Measurements from ENCODE around the gene CRTC2. TPM values are rescaled to one million over a fixed set of nuclear protein-coding genes. Genes with fewer than 3 reads are reported as not detected.
"Not testable (repeated sequence)": the region's sequence is repeated elsewhere in the genome, so short reads cannot be mapped to it uniquely, and the experiment has no call there.

Gene CRTC2
- total and polyA plus RNA-seq, 4 donors: 17.7 to 48.7 (median 42.6) TPM

- no peak overlapping the region for H3K4me3 ChIP-seq
- no peak overlapping the region for H3K9ac ChIP-seq (ENCODE audit: insufficient read depth in 1 of 2, low read length in 2 of 2)
- H3K9me3 ChIP-seq (ENCODE audit: control insufficient read depth in 4 of 4, insufficient read depth in 3 of 4, low read length in 3 of 4): no peaks in the 10 kb centered on the region
- no peak overlapping the region for H3K27ac ChIP-seq (ENCODE audit: low read depth in 1 of 2, low read length in 1 of 2)
- H3K4me1 ChIP-seq (ENCODE audit: control insufficient read depth in 5 of 5, insufficient read depth in 5 of 5, low read length in 5 of 5): peaks cover 0 to 3% (median 0%) of the 10 kb centered on the region in 5 donors
- no peaks in the 10 kb centered on the region for H3K27me3 ChIP-seq (ENCODE audit: control insufficient read depth in 3 of 3, insufficient read depth in 3 of 3, low read length in 2 of 3)
- ATAC-seq (ENCODE audit: insufficient read depth, low FRiP score) (no peak), DNase-seq (no peak)
- no peak for TF ChIP-seq CTCF (IDR thresholded peaks at IDR 0.05; ENCODE audit: control extremely low read depth, extremely low read depth)
- H3K36me3 ChIP-seq (ENCODE audit: control insufficient read depth in 4 of 4, insufficient read depth in 4 of 4, low read length in 4 of 4): peaks cover 0 to 10% (median 4%) of the 10 kb centered on the region in 4 donors
- WGBS, 2 donors: 77 to 81% methylated on average over 2 of the region's 2 CpGs
Observed at GRCh38 chr1:153912349-153912748, 46.1 kb downstream of the CRTC2 start.

GRCh38 chr1:153910560-153910959, 47.9 kb downstream of the CRTC2 start:
- whole genome bisulfite sequencing, 2 donors: 87 to 92% methylated on average over 6 of the region's 6 CpGs
- H3K4me3 ChIP-seq; DNase-seq; H3K9me3 ChIP-seq (ENCODE audit: control insufficient read depth in 4 of 4, insufficient read depth in 3 of 4, low read length in 3 of 4); H3K36me3 ChIP-seq (ENCODE audit: control insufficient read depth in 4 of 4, insufficient read depth in 4 of 4, low read length in 4 of 4); H3K27me3 ChIP-seq (ENCODE audit: control insufficient read depth in 3 of 3, insufficient read depth in 3 of 3, low read length in 2 of 3); H3K4me1 ChIP-seq (ENCODE audit: control insufficient read depth in 5 of 5, insufficient read depth in 5 of 5, low read length in 5 of 5); H3K27ac ChIP-seq (ENCODE audit: low read depth in 1 of 2, low read length in 1 of 2); ATAC-seq (ENCODE audit: insufficient read depth, low FRiP score); H3K9ac ChIP-seq (ENCODE audit: insufficient read depth in 1 of 2, low read length in 2 of 2): not testable (repeated sequence)

GRCh38 chr1:153908071-153908470, 50.3 kb downstream of the CRTC2 start:
- no peak for TF ChIP-seq CTCF (IDR thresholded peaks at IDR 0.05; ENCODE audit: control extremely low read depth, extremely low read depth)
- H3K9ac ChIP-seq (ENCODE audit: insufficient read depth in 1 of 2, low read length in 2 of 2): no peak overlapping the region
- no peaks in the 10 kb centered on the region for H3K9me3 ChIP-seq (ENCODE audit: control insufficient read depth in 4 of 4, insufficient read depth in 3 of 4, low read length in 3 of 4)
- H3K27ac ChIP-seq (ENCODE audit: low read depth in 1 of 2, low read length in 1 of 2): no peak overlapping the region
- WGBS, 2 donors: 98% methylated on average over 6 of the region's 6 CpGs
- DNase-seq (no peak), ATAC-seq (ENCODE audit: insufficient read depth, low FRiP score) (no peak)
- peaks cover 0 to 3% (median 0%) of the 10 kb centered on the region in 5 donors for H3K4me1 ChIP-seq (ENCODE audit: control insufficient read depth in 5 of 5, insufficient read depth in 5 of 5, low read length in 5 of 5)
- no peak overlapping the region for H3K4me3 ChIP-seq
- no peaks in the 10 kb centered on the region for H3K27me3 ChIP-seq (ENCODE audit: control insufficient read depth in 3 of 3, insufficient read depth in 3 of 3, low read length in 2 of 3)
- peaks cover 0 to 5% (median 3%) of the 10 kb centered on the region in 4 donors for H3K36me3 ChIP-seq (ENCODE audit: control insufficient read depth in 4 of 4, insufficient read depth in 4 of 4, low read length in 4 of 4)

GRCh38 chr1:153907134-153907533, 51.3 kb downstream of the CRTC2 start:
- Histone ChIP-seq H3K36me3 (ENCODE audit: control insufficient read depth in 4 of 4, insufficient read depth in 4 of 4, low read length in 4 of 4) (peaks cover 0 to 5% (median 3%) of the 10 kb centered on the region in 4 donors), H3K9ac (ENCODE audit: insufficient read depth in 1 of 2, low read length in 2 of 2) (no peak overlapping the region), H3K27me3 (ENCODE audit: control insufficient read depth in 3 of 3, insufficient read depth in 3 of 3, low read length in 2 of 3) (no peaks in the 10 kb centered on the region), H3K4me1 (ENCODE audit: control insufficient read depth in 5 of 5, insufficient read depth in 5 of 5, low read length in 5 of 5) (peaks cover 0 to 3% (median 0%) of the 10 kb centered on the region in 5 donors), H3K4me3 (no peak overlapping the region), H3K27ac (ENCODE audit: low read depth in 1 of 2, low read length in 1 of 2) (no peak overlapping the region), H3K9me3 (ENCODE audit: control insufficient read depth in 4 of 4, insufficient read depth in 3 of 4, low read length in 3 of 4) (no peaks in the 10 kb centered on the region)
- DNase-seq (no peak), ATAC-seq (ENCODE audit: insufficient read depth, low FRiP score) (no peak)
- no peak for TF ChIP-seq CTCF (IDR thresholded peaks at IDR 0.05; ENCODE audit: control extremely low read depth, extremely low read depth)
- 88 to 97% methylated on average over 6 of the region's 6 CpGs for WGBS, 2 donors

All from lung (tissue), 12 donors.